NCI-H2081 (cell line): Measurements from ENCODE around the gene MDK.

Experiments used
- DNase-seq, 2 experiments: peaks; one replicate each; lab custom pipeline; 2025; lab: John Stamatoyannopoulos, UW

Gene MDK

DNA sequence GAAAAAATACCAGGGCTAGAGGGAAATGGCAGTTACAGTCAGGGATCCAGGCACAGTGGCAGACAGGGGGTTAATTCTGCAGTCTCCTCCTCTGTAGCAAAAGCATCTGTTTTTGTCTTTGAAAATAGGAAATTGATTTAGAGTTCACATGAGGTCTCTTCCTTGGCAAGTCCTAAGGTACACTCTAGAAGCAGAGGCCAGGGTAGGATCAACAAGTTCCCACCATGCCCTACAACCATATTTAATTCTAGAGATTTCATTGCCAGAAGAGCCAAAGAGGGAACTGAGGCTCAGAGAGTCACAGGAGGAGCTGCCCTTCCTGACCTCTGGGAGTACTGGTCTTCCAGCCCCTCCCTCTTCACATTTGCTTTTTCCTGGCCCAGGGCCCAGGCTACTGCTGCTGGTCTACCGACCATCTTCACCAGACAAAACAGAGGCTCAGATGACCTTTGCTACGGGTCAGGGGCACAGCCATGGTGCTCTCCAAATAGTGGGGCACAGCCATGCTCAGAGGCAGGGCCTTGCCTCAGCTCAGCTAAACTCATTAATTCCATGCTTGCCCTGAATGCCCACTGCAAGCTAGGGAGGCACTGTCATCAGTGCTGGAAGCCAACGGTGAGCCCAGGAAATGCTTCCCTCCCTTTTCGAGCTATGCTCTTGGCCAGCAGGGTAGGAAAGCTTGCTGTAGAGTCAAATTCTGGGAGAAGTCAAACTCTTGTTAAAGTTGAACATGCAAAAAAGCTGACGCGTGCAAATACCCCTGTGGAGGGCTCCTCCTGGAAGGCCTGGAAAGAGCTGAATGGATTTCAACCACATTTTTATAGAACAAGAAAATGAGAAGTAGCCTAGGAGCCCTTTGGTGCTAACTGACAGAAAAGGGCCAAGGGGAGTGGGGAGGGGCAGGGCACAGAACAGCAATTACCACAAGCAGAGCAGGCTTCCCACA, 21.8 kb downstream of the MDK start:
- no peak for DNase-seq

GRCh38 chr11:46404476-46405017, 23.1 kb downstream of the MDK start:
- no peak for DNase-seq

- no peak for DNase-seq
Measured at GRCh38 chr11:46407635-46408034, 26.2 kb downstream of the MDK start.

DNA sequence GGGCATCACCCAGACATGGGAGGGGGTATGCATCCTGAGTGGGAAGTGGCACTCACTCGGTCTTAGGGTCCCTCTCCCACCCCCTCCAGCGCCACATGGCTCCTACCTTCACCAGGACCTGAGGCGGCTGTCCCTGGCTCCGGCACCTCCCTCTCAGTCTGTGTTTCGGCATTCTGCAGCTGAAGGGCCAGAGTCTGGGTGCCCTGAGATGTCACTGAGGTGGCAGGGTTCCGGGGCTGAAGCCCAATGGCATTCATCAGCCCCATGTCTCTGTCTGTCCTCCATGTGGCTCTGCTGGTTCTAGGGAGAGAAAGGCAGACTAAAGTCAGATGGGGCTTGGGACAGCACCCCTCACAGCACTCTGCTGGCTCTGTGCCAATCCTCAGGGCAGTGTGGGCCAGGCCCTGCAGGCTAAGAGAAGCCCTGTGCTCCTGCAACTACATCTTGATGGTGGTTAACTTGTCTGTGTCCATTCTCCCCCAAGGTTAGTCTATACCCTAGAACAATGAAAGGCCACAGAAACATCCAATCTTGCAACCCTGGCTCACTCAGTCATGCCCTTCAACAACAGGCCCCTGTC, 27.0 kb downstream of the MDK start:
- DNase-seq: no peak

GRCh38 chr11:46410021-46410420, 28.6 kb downstream of the MDK start:
- peak; percentile 42 to 65 for DNase-seq

GRCh38 chr11:46413760-46414465, 32.4 kb downstream of the MDK start:
- DNase-seq: peak; percentile 44 to 99

DNA sequence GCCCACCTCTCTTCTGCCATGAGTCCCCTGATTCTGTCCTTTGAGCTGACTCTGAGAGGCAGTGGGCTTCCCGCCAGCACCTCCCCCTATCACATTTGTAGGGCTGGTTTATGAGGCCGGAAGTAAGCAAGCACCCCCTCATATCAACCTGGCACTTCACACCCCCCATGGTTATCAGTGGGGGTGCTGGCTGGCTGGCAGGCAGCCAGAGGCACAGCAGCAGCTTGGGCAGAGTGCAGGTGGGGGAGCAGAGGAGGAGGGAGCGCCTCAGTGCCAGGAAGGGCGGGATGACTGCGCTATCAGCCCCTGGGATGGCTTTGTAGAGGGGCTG, 33.0 kb downstream of the MDK start:
- DNase-seq: peak; percentile 99

DNA sequence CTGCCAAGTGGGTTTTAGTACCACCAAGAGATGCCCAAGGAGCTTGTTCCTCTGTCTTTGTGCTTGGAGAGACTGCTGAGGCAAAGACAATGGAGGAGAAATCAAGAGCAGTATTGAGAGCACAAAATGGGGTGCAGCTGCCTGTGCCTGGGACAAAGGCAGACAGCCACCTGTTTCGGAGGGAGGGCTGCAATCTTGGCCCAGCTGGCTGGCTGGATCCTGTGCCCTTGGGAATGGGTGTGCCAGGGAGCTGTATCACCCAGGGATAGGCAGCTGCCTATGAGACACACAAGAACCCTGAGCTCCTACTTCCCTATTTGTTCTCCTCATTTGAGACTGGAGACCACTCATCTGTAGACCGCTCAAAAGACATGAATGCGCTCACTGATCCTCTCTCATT, 33.4 kb downstream of the MDK start:
- DNase-seq: peak; percentile 69 to 89

GRCh38 chr11:46417711-46418110, 36.2 kb downstream of the MDK start:
- DNase-seq: no peak

DNA sequence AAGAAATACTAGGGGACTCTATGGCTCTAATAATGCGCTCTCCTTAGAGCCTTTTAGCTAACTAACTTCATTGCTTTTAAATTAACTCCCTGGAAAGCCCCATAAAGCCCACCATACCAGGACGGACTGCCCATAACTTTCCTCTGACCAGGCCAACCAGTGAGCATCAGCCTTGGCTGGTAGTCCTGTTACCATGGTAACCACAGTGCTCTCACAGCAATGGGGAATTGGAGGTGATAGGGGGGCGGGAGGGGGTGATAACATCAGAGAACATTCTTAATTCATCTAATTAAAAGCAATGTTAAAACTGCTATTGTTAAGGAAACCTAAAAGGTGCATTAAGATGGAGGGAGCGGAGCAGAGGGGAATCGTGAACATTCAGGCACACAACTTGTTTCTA, 37.3 kb downstream of the MDK start:
- DNase-seq: no peak

DNA sequence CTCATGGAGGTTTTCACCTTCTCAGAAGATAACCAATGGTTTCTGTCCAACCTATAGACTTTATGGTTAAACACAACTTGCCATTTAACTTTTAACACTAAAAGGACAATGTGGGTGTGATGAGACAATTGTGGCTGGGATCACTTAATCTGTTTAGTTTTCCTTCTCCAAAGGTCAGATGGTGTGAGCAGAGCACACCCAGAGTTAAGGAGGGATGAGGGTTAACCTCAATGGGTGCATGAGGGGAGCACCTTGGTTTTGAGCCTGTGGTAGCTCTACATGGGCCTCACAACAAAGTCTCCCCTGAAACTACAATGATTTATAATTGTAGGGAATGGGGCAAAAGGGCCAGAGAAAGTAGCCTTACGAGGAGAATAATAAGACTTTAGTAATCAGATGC, 39.0 kb downstream of the MDK start:
- DNase-seq: no peak

DNA sequence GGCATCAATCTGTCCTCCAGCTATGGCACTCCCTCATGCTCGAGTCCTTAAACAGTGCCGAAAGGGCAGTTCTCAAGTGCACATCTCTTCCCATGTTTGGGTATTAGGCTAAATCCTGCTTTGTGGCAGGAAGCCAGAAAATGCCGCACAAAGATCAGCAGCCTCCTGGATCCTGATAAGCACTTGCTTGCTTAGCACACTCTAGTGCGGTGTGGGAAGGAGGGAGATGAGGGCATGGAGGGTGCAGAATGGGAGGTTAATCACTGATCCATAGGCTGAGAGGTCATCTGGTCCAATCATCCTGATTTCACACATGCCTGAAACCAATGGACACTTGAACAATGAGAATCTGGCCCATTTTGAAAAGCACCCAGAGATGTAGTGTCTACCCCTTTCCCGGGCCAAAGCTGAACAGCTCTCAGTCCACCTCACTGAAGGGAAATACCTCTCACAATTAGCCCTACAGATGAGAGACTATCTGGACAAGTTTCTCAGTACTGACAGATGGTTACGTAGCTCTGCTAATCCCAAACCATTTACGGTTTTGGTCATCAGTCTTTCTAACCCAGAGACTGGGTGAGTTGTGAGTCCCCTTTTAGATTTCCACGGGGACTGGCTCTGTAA, 39.9 kb downstream of the MDK start:
- DNase-seq: no peak

- no peak for DNase-seq
Measured at GRCh38 chr11:46422588-46422987, 41.1 kb downstream of the MDK start.

DNA sequence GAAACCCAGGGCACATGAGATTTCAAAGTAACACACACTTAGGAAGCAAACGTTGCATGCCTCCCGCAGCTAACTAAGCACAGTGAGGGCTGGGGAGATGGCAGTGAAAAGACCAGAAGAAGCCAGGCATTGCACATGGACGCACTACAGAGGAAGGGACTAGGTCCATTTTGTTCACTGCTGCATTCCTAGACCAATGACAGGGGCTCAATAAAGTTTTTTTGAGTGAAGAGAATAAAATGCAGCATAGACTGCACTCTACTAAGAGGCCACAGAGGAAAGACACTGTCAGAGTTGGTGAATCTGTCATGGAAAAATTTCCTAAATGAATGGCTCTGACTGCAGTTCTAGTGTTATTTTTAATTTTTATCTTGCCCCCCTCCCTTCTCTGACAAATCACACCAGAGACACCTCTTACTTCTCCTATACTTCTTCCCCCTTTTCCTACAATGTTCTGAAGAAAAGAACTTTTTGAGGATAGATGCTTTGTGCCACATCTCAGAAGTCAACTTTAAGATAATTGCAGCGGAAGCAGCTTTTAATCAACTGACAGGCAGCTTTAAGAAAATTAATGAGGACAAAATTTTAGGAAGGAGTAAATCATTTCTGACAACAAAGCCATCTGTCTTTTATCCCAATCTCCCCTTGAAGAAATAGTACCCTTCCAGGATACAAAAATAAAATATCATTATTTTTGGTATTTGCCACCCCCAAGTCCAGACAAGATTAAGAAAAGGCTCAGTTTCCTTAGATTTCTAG, 44.9 kb downstream of the MDK start:
- DNase-seq: no peak

DNA sequence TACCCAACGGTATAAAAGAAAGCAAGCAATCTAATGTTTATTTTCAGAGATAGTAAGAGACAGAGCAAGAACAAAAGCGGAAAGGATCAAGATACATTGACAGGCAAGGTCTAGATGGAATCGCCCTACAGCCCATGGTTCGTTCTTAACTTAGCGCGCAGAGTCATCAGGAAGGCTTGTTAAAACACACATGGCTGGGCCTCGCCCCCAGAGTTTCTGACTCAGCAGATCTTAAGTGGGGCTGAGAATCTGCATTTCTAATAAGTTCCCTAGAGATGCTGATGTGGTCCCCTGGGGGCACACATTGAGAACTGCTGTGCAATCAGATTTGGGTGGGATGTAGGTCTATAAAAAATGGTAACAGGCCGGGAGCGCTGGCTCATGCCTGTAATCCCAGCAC, 45.9 kb downstream of the MDK start:
- DNase-seq: no peak

GRCh38 chr11:46429717-46430116, 48.2 kb downstream of the MDK start:
- DNase-seq: no peak

GRCh38 chr11:46431211-46431610, 49.7 kb downstream of the MDK start:
- no peak for DNase-seq
